ENCODE results near the gene ZBTB7C. TPM values are rescaled to one million over a fixed set of nuclear protein-coding genes. Genes with fewer than 3 reads are reported as not detected.

ZBTB7C gene
- total and polyA plus RNA-seq, 2 of the 4 experiments (the other 2 are of a cell fraction), result not detected

DNA sequence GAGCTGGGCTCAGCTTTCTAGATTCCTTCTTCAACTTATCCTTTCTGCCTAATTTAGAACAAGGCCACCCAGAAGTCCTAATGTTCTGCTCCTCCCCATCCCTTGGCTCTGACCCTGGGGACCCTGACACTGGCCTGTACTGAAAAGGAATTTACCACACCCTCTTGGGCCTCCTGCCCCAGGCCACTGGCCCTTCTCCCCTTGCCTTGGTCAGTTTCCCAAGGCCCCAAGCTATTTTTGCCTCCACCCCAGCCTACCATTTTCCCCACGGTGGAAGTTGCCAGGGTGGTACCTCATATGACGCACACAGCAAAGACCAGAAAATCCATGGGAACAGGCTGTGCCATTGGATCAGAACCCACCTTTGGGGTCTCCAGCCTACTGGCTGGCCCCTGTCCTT lies 72.1 kb downstream of the ZBTB7C start:
- TF ChIP-seq FOS (IDR thresholded peaks at IDR 0.05; ENCODE audit: low read depth, low read length) (no peak), CTCF (conservative IDR thresholded peaks at IDR 0.05; ENCODE audit: low read depth, low read length) (no peak), POLR2A (IDR thresholded peaks at IDR 0.05; ENCODE audit: low read depth, low read length) (no peak), MAFK (IDR thresholded peaks at IDR 0.05; ENCODE audit: low read depth, low read length) (no peak), RFX5 (IDR thresholded peaks at IDR 0.05; ENCODE audit: low read depth, low read length) (no peak), MAZ (IDR thresholded peaks at IDR 0.05; ENCODE audit: borderline replicate concordance, low read depth, low read length) (no peak), ELK1 (IDR thresholded peaks at IDR 0.05; ENCODE audit: borderline replicate concordance, low read depth, low read length) (no peak)
- no peak overlapping the region for H3K4me3 ChIP-seq (ENCODE audit: insufficient read depth, low read depth, low read length)
- no peak overlapping the region for H2BK120ac ChIP-seq (ENCODE audit: low read depth, low read length)
- H3K23ac ChIP-seq (ENCODE audit: low read depth, low read length), result no peak overlapping the region
- H3K9me1 ChIP-seq (ENCODE audit: insufficient read depth, low read length), result no peaks in the 10 kb centered on the region
- no peaks in the 10 kb centered on the region for H3K4me1 ChIP-seq (ENCODE audit: control insufficient read depth, insufficient read depth, low read length)
- no peak overlapping the region for H3K56ac ChIP-seq (ENCODE audit: extremely low read depth, insufficient read depth, low read length)
- WGBS, 2 experiments (ENCODE audit: extremely low coverage in 2 of 2, insufficient read length in 1 of 2), result no CpG with 5 or more reads among the region's 2 CpGs
- H3K9ac ChIP-seq (ENCODE audit: low read depth, low read length), result no peak overlapping the region
- H4K91ac ChIP-seq (ENCODE audit: insufficient read depth, low read depth, low read length), result no peak overlapping the region
- no peak overlapping the region for H2BK5ac ChIP-seq (ENCODE audit: low read depth, low read length, poor library complexity, severe bottlenecking)
- H3K4me2 ChIP-seq (ENCODE audit: low read depth, low read length), result no peak overlapping the region
- no peak overlapping the region for H3K18ac ChIP-seq (ENCODE audit: low read depth, low read length)
- BruUV-seq (replicated peaks), result no TSS peak
- POLR2A ChIA-PET (ENCODE audit: unreplicated experiment), result no interaction called here
- no peaks in the 10 kb centered on the region for H3K79me1 ChIP-seq (ENCODE audit: low read depth in 1 of 2, low read length in 2 of 2)
- in situ Hi-C loops (cut with MboI; ENCODE audit: low sequenced_read_pairs) (no loop called here), dilution Hi-C loops (cut with HindIII; ENCODE audit: low sequenced_read_pairs, unreplicated experiment) (no loop called here), intact Hi-C loops (cut with micrococcal nuclease) (no loop called here)
- no peak overlapping the region for H2BK15ac ChIP-seq (ENCODE audit: low read depth, low read length)
- no peak overlapping the region for H4K5ac ChIP-seq (ENCODE audit: low read depth, low read length)
- H3K14ac ChIP-seq (replicated peaks; ENCODE audit: low read depth, low read length), result no peak overlapping the region
- H4K20me1 ChIP-seq (ENCODE audit: insufficient read depth, low read length), result no peaks in the 10 kb centered on the region
- no peak overlapping the region for H3K27ac ChIP-seq (ENCODE audit: insufficient read depth, low read length)
- no peak overlapping the region for H2AK9ac ChIP-seq (replicated peaks; ENCODE audit: low read depth, low read length, poor library complexity)
- H3K36me3 ChIP-seq (ENCODE audit: control insufficient read depth, insufficient read depth, low read length), result no peaks in the 10 kb centered on the region
- H2BK20ac ChIP-seq (ENCODE audit: low read depth, low read length), result no peak overlapping the region
- no peak overlapping the region for H2AK5ac ChIP-seq (ENCODE audit: low read depth, low read length)
- H2AFZ ChIP-seq (replicated peaks; ENCODE audit: low read length, poor library complexity), result no peak overlapping the region
- CTCF ChIA-PET, result no interaction called here
- peaks cover 45% of the 10 kb centered on the region for H3K27me3 ChIP-seq (ENCODE audit: control insufficient read depth, insufficient read depth, low read length)
- no peak overlapping the region for H3K4ac ChIP-seq (ENCODE audit: low read depth, low read length)
- ATAC-seq (ENCODE audit: low read depth) (no peak), DNase-seq (no peak)
- no peaks in the 10 kb centered on the region for H3K9me3 ChIP-seq (ENCODE audit: control insufficient read depth, insufficient read depth, low read length)
- H4K8ac ChIP-seq (ENCODE audit: low read depth in 2 of 2, low read length in 2 of 2), result no peak overlapping the region
